Chondrocyte (in vitro differentiated cells): ENCODE data around the gene FKBP5. TPM values are rescaled to one million over a fixed set of nuclear protein-coding genes. Genes with fewer than 3 reads are reported as not detected.
"Not testable (repeated sequence)": the region's sequence is repeated elsewhere in the genome, so short reads cannot be mapped to it uniquely, and the experiment has no call there.

ENCODE experiments used
- DNase-seq: peaks from one replicate; pipeline ENCODE4 v3.0.0; 2021; ENCODE audit warnings: mixed read lengths, low spot score
- H3K27ac Mint-ChIP-seq: one replicate; pipeline ENCODE4 v1.8.0; 2021; ENCODE audit warnings: mild to moderate bottlenecking, moderate library complexity, mixed read lengths; ENCODE audit not compliant: unreplicated experiment
- H3K27me3 Mint-ChIP-seq: 2 replicates; pipeline ENCODE4 v1.8.0; 2021; ENCODE audit warnings: low read depth, mixed read lengths
- H3K36me3 Mint-ChIP-seq: 2 replicates; pipeline ENCODE4 v1.8.0; 2021; ENCODE audit warnings: low read depth, mixed read lengths
- H3K4me1 Mint-ChIP-seq: 2 replicates; pipeline ENCODE4 v1.8.0; 2021; ENCODE audit warnings: low read depth, mild to moderate bottlenecking, mixed read lengths
- H3K4me3 Mint-ChIP-seq: one replicate; pipeline ENCODE4 v1.8.0; 2021; ENCODE audit warnings: mild to moderate bottlenecking, moderate library complexity, mixed read lengths; ENCODE audit not compliant: unreplicated experiment
- H3K9me3 Mint-ChIP-seq: 2 replicates; pipeline ENCODE4 v1.8.0; 2021; ENCODE audit warnings: low read depth, mixed read lengths
- total RNA-seq: library from RNA; stranded (reverse); gene quantifications from 3 replicates; pipeline ENCODE4 v1.2.1, GENCODE V29; 2021
- TF ChIP-seq, protein P1 (sequence below): fragments of 200-600 bp; sonication (generic); IDR thresholded peaks from 2 replicates; pipeline ENCODE4 v1.5.0; 2021; ENCODE audit warnings: antibody characterized with exemption, mild to moderate bottlenecking, moderate library complexity

The FKBP5 gene
- total RNA-seq, 1 donor from 2014 or later, result 143 TPM

DNA sequence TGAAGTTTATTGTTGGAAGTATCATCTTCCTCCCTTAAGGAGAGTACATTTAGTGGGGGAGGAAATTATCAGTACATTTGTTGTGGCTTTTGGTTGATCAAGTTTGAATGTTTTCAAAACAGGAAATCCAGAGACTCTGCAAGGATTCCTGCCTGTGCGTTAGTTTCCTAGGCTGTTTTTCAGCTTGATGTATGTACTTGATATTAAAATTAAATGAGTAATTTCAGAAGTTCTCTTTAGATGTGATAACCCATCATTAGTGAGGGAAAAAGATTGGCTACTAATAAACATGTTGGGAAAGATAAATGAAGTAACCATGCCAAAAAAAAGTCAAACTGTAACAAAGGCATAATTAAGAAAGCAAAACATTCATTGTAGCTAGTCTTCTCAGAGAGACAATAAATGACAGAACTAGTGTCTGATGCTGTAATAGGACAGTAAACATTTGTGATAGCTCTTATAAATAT, 88.0 kb downstream of the FKBP5 start:
- Mint-ChIP-seq H3K4me3 (peak overlapping the region; percentile 43), H3K4me1 (peaks cover 76% of the 10 kb centered on the region), H3K27ac (peak overlapping the region; percentile 94)

DNA sequence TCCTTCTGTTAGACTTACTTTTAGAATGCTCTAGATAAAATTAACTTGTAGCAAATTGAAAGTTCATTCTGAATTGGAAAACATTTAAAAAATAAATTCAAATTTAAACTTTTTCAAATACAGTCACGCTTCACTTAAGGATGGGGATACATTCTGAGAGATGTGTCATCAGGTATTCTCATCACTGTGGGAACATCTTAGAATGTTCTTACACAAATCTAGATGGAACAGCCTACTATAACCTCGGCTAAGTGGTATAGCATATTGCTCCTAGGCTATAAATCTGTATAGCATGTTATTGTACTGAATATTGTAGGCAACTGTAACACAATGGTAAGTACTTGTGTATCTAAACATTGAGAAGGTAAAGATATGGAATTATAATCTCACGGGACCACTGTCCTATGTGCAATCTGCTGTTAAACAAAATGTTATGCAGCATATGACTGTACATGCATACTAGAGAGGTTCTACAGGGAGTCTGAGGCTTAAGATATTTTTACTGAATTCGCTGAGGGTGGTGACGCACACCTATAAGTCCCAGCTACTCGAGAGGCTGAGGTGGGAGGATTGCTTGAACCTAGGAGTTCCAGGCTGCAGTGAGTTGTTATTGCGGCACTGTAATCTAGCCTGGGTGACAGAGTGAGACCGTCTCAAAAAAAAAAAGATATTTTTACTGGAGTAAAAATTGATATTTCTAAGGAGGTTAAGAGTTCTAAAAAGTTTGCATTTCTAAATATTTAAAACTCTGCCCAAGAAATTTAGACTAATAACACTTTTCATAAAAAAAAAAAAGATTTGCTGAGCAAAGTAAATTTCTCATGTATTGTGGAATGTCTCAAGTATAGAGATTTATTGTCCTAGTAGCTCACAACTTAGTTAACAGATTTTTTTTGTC, 88.7 kb downstream of the FKBP5 start:
- Mint-ChIP-seq H3K36me3 (peaks cover 4% of the 10 kb centered on the region), H3K4me1 (peaks cover 78% of the 10 kb centered on the region), H3K27ac (peak overlapping the region; percentile 94), H3K9me3 (no peaks in the 10 kb centered on the region), H3K4me3 (peak overlapping the region; percentile 8), H3K27me3 (no peaks in the 10 kb centered on the region)
- no peak for DNase-seq
- TF ChIP-seq, protein P1, sequence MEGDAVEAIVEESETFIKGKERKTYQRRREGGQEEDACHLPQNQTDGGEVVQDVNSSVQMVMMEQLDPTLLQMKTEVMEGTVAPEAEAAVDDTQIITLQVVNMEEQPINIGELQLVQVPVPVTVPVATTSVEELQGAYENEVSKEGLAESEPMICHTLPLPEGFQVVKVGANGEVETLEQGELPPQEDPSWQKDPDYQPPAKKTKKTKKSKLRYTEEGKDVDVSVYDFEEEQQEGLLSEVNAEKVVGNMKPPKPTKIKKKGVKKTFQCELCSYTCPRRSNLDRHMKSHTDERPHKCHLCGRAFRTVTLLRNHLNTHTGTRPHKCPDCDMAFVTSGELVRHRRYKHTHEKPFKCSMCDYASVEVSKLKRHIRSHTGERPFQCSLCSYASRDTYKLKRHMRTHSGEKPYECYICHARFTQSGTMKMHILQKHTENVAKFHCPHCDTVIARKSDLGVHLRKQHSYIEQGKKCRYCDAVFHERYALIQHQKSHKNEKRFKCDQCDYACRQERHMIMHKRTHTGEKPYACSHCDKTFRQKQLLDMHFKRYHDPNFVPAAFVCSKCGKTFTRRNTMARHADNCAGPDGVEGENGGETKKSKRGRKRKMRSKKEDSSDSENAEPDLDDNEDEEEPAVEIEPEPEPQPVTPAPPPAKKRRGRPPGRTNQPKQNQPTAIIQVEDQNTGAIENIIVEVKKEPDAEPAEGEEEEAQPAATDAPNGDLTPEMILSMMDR, result no peak

More for the DNA sequence above, 88.0 kb downstream of the FKBP5 start:
- no peaks in the 10 kb centered on the region for H3K9me3 Mint-ChIP-seq
- TF ChIP-seq, protein P1, result no peak
- H3K27me3 Mint-ChIP-seq, result no peaks in the 10 kb centered on the region
- no peak for DNase-seq
- H3K36me3 Mint-ChIP-seq, result peaks cover 4% of the 10 kb centered on the region

DNA sequence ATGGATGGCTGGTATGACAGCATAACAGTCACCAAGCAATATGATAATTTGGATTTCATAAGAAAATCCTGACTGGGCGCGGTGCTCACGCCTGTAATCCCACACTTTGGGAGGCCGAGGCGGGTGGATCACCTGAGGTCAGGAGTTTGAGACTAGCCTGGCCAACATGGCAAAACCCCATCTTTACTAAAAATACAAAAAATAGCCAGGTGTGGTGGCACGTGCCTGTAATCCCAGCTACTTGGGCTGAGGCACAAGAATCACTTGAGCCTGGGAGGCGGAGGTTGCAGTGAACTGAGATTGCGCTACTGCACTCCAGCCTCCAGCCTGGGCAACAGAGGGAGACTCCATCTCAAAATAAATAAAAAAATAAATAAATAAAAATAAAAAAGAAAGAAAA, 90.1 kb downstream of the FKBP5 start:
- not testable (repeated sequence) for H3K4me3 Mint-ChIP-seq, H3K27me3 Mint-ChIP-seq, H3K27ac Mint-ChIP-seq, DNase-seq, H3K36me3 Mint-ChIP-seq, H3K9me3 Mint-ChIP-seq
- H3K4me1 Mint-ChIP-seq, result peaks cover 78% of the 10 kb centered on the region

DNA sequence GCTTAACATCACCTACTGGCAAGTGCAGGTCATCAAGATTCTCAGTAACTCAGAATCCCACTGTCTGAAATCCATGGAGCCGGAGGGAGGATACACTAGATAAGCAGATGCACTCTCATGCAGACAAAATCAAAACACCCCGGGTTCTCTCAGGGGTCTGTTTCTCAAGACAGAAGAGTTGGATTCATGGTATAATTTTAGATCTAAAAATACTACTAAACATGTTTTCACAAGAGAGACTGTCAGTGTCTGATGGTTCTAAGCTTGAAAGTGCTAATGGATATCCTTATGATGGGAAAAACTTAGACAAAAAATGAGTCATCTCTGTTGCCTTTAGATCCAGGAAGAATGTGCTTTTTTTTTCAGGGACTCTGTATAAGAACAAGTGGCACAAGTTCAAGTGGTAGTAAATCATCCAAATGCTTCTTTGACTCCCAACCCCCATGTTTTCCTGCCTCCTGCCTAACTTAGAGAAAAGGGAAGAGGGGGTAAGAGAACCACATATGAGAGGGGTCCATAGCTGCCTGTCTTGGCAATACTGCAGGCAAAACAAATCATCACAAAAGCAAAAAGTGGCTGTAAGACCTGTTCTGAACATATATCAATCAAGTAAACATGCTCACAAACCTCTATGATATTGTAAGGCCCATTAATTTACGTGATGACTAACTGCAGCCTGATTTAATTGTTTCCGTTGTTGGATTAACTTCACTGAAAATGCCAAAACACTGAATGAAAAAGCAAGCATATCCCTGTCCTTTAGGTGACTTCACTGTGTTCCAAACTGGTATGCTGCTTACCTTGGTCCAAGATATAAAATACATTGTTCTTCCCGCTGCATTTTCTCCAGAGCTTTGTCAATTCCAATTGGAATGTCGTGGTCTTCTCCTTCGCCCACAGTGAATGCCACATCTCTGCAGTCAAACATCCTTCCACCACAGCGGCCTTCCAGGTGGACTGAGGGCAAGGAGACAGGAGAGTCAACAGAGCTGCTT, 92.0 kb downstream of the FKBP5 start:
- Mint-ChIP-seq H3K36me3 (peaks cover 12% of the 10 kb centered on the region), H3K27me3 (no peaks in the 10 kb centered on the region), H3K9me3 (no peaks in the 10 kb centered on the region), H3K4me1 (peaks cover 77% of the 10 kb centered on the region), H3K4me3 (no peak overlapping the region), H3K27ac (peak overlapping the region; percentile 89)
- TF ChIP-seq, protein P1, result no peak
- no peak for DNase-seq

DNA sequence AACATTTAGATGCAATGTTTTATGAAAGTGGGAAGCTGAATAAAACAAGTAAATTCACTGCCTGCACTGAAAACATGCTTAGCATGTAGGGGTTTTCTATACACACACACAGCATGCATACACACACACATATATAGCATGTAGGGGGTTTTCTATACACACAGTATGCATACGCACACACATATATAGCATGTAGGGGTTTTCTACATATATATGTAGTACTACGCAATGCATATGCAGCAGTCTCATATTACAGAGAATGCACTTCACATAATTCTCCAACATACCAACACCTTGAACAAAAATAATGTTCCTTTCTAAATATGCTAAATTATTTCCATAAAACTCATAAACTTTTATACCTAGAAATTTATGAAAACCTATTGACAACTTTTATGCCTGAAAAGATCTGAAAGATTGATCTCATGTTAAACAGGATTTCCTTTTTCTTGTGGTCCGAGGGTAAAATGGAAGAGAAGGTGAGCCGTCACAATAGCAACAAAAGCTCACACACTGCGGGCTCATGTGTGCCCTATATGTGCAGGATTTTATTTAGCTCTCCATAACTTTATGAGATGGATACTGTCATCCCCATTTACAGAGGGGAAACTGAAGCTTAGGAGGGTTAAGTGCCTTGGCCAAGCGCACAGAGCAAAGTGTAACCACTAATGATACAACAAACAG, 94.1 kb downstream of the FKBP5 start:
- no peaks in the 10 kb centered on the region for H3K9me3 Mint-ChIP-seq
- no peaks in the 10 kb centered on the region for H3K27me3 Mint-ChIP-seq
- TF ChIP-seq, protein P1, result no peak
- no peak for DNase-seq
- no peak overlapping the region for H3K4me3 Mint-ChIP-seq
- peaks cover 14% of the 10 kb centered on the region for H3K36me3 Mint-ChIP-seq
- peaks cover 77% of the 10 kb centered on the region for H3K4me1 Mint-ChIP-seq
- H3K27ac Mint-ChIP-seq, result peak overlapping the region; percentile 45
